ENCODE data around the gene TBXAS1. TPM values are rescaled to one million over a fixed set of nuclear protein-coding genes. Genes with fewer than 3 reads are reported as not detected.

Gene TBXAS1
- total RNA-seq, 4 donors from 2014 or later = 6.2 to 23.0 (median 11.8) TPM

- Histone ChIP-seq H3K4me1 (no peaks in the 10 kb centered on the region), H3K4me3 (no peak overlapping the region), H3K36me3 (no peaks in the 10 kb centered on the region), H3K27ac (no peak overlapping the region), H3K27me3 (no peaks in the 10 kb centered on the region), H3K9me3 (no peaks in the 10 kb centered on the region)
- 79 to 90% methylated on average over 2 of the region's 2 CpGs for WGBS, 2 donors (ENCODE audit: low coverage in 1 of 2)
- no peak for ATAC-seq
- TF ChIP-seq EP300 (IDR thresholded peaks at IDR 0.05) = no peak
- no peak for TF ChIP-seq POLR2A (IDR thresholded peaks at IDR 0.05)
- TF ChIP-seq POLR2AphosphoS5 (IDR thresholded peaks at IDR 0.05) = no peak
- TF ChIP-seq CTCF (IDR thresholded peaks at IDR 0.05) = no peak
These were observed 57.8 kb downstream of the TBXAS1 start for GRCh38 chr7:139886899-139887298.

GRCh38 chr7:139887992-139888481, 59.0 kb downstream of the TBXAS1 start:
- WGBS, 2 donors (ENCODE audit: low coverage in 1 of 2) = 63 to 89% methylated on average over 4 to 5 of the region's 5 CpGs
- no peaks in the 10 kb centered on the region for H3K9me3 ChIP-seq
- H3K27ac ChIP-seq = no peak overlapping the region
- H3K27me3 ChIP-seq = no peaks in the 10 kb centered on the region
- no peak for ATAC-seq
- H3K4me3 ChIP-seq = no peak overlapping the region
- TF ChIP-seq CTCF (IDR thresholded peaks at IDR 0.05) (no peak), EP300 (IDR thresholded peaks at IDR 0.05) (no peak), POLR2A (IDR thresholded peaks at IDR 0.05) (no peak), POLR2AphosphoS5 (IDR thresholded peaks at IDR 0.05) (no peak)
- H3K4me1 ChIP-seq = no peaks in the 10 kb centered on the region
- H3K36me3 ChIP-seq = no peaks in the 10 kb centered on the region

DNA sequence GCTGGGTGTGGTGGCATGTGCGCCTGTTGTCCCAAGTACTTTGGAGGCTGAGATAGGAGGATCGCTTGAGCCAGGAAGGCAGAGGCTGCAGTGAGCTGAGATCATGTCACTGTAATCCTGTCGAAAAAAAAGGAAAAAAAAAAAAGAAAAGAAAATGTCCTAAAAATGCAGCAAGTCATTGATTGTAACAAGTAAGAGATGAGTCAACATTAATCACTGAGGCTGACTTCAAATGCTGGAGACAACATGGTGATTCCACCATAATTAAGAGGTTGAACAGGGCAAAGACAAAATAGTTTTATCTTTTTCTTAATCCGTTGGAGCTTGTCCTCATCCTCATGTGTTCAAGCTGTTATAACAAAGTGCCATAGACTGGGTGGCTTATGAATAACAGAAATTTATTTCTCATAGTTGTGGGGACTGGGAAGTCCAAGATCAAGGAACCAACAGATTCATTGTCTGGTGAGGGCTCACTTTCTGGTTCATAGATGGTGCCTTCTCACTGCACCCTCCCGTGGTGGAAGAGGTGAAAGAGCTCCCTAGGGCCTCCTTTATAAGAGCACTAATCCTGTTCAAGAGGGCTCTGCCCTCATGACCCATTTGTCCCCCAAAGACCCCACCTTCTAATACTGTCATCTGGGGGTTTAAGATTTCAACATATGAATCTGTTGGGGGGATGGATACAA, 60.3 kb downstream of the TBXAS1 start:
- TF ChIP-seq POLR2AphosphoS5 (IDR thresholded peaks at IDR 0.05) (no peak), POLR2A (IDR thresholded peaks at IDR 0.05) (no peak), EP300 (IDR thresholded peaks at IDR 0.05) (no peak), CTCF (IDR thresholded peaks at IDR 0.05) (no peak)
- H3K4me1 ChIP-seq = no peaks in the 10 kb centered on the region
- WGBS, 2 donors (ENCODE audit: low coverage in 1 of 2) = 89% methylated on average over 2 to 5 of the region's 5 CpGs
- H3K9me3 ChIP-seq = no peaks in the 10 kb centered on the region
- no peak for ATAC-seq
- H3K27ac ChIP-seq = no peak overlapping the region
- no peak overlapping the region for H3K4me3 ChIP-seq
- no peaks in the 10 kb centered on the region for H3K36me3 ChIP-seq
- no peaks in the 10 kb centered on the region for H3K27me3 ChIP-seq

- no peak overlapping the region for H3K4me3 ChIP-seq
- 75 to 80% methylated on average over 1 of the region's 1 CpG for WGBS, 2 donors (ENCODE audit: low coverage in 1 of 2)
- H3K27me3 ChIP-seq = no peaks in the 10 kb centered on the region
- H3K36me3 ChIP-seq = no peaks in the 10 kb centered on the region
- TF ChIP-seq POLR2A (IDR thresholded peaks at IDR 0.05) (no peak), CTCF (IDR thresholded peaks at IDR 0.05) (no peak), POLR2AphosphoS5 (IDR thresholded peaks at IDR 0.05) (no peak), EP300 (IDR thresholded peaks at IDR 0.05) (no peak)
- ATAC-seq = no peak
- H3K27ac ChIP-seq = no peak overlapping the region
- no peaks in the 10 kb centered on the region for H3K4me1 ChIP-seq
- no peaks in the 10 kb centered on the region for H3K9me3 ChIP-seq
These were observed 64.4 kb downstream of the TBXAS1 start for GRCh38 chr7:139893461-139893860.

DNA sequence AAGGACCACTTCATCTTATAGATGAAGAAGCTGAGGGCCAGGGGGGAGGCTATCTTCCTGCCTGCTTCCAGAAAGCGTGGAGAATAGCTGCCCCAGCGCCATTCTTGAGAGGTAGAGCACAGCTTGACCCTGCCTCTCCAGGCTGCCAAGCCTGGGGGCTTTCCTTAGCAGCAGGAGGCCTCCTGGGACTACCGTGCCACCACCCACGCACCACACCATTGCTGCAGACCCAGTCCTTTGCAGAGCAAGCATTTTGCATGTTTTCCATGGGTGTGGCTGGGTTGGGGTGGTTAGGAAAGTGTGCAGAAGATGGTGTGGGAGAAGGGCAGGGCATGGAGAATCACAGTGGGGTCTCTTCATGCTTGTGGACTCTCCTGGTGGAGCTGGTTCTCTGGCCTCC, 64.9 kb downstream of the TBXAS1 start:
- H3K4me1 ChIP-seq = no peaks in the 10 kb centered on the region
- no peak overlapping the region for H3K4me3 ChIP-seq
- H3K27ac ChIP-seq = no peak overlapping the region
- H3K9me3 ChIP-seq = no peaks in the 10 kb centered on the region
- no peaks in the 10 kb centered on the region for H3K36me3 ChIP-seq
- no peaks in the 10 kb centered on the region for H3K27me3 ChIP-seq
- TF ChIP-seq POLR2A (IDR thresholded peaks at IDR 0.05) = no peak
- TF ChIP-seq CTCF (IDR thresholded peaks at IDR 0.05) = no peak
- no peak for TF ChIP-seq EP300 (IDR thresholded peaks at IDR 0.05)
- no peak for TF ChIP-seq POLR2AphosphoS5 (IDR thresholded peaks at IDR 0.05)
- WGBS, 2 donors (ENCODE audit: low coverage in 1 of 2) = no CpG with 5 or more reads among the region's 4 CpGs
- ATAC-seq = no peak
